Thoracic aorta (tissue), 2 donors: Measurements from ENCODE around the gene ARHGAP24. TPM values are rescaled to one million over a fixed set of nuclear protein-coding genes. Genes with fewer than 3 reads are reported as not detected.

Experiments used
- ATAC-seq: fragments of 150-250 bp; one replicate; pipeline ENCODE4 v1.8.0; 2017; ENCODE audit warnings: low read depth; ENCODE audit not compliant: insufficient number of reproducible peaks, low FRiP score
- DNase-seq: peaks from one replicate; pipeline ENCODE4 v3.0.0-alpha.2; 2020; ENCODE audit warnings: low spot score
- H3K27ac ChIP-seq, 2 donors: fragments of 200-600 bp; sonication (generic); 1 replicate in 1 of 2; 2 replicates in 1 of 2; pipeline ENCODE4 v1.5.1; 2016; ENCODE audit warnings: mild to moderate bottlenecking in 2 of 2, moderate library complexity in 2 of 2
- H3K27me3 ChIP-seq: fragments of 200-600 bp; sonication (generic); replicated peaks from 2 replicates; pipeline ENCODE4 v1.6.0; 2016; ENCODE audit warnings: mild to moderate bottlenecking; ENCODE audit not compliant: insufficient read depth
- H3K36me3 ChIP-seq: fragments of 200-600 bp; sonication (generic); one replicate; pipeline ENCODE4 v1.5.1; 2016
- H3K4me1 ChIP-seq, 2 donors: fragments of 200-600 bp; sonication (generic); 1 replicate in 1 of 2; 2 replicates in 1 of 2; pipeline versions ENCODE4 v1.5.1 to v1.6.0; 2016; ENCODE audit warnings: low read depth in 2 of 2, mild to moderate bottlenecking in 1 of 2; ENCODE audit not compliant: control insufficient read depth in 1 of 2
- H3K4me3 ChIP-seq: fragments of 200-600 bp; sonication (generic); 2 replicates; pipeline ENCODE4 v1.5.1; 2016; ENCODE audit warnings: mild to moderate bottlenecking
- H3K9me3 ChIP-seq: fragments of 200-600 bp; sonication (generic); 2 replicates; pipeline ENCODE4 v1.5.1; 2016
- total RNA-seq, 2 donors: library from RNA; depleted of rRNA; stranded (reverse); fragments of >200 nt; gene quantifications; one replicate each; pipeline versions ENCODE4 v1.1.0 to v1.2.3, GENCODE V29; 2016
- TF ChIP-seq, protein P1 (sequence below): fragments of 200-600 bp; sonication (generic); IDR thresholded peaks from one replicate; pipeline ENCODE4 v1.5.1; 2019; ENCODE audit warnings: antibody characterized with exemption

Gene ARHGAP24
- total RNA-seq, 2 donors from 2014 or later = 30.1 to 43.6 TPM

DNA sequence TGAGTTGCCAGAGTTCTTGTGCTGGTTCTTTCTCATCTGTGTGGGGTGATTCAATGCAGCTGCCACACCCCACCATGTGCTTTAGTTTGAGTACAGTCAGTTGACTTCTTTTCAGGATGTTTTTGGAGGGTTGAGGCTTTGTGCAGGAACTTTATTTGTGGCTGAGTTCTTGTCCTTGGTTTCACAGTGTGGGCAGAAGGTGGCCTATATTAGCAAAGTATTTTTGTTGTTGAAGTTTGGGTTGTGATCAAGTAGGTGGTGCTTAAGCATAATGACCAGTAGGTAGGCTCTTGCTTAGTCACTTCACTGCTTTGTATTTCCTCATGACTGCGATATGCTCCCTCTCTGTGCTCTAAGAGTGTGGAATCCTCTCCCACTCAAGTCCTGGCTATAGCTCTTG is 80.3 kb downstream of the ARHGAP24 start:
- TF ChIP-seq, protein P1, sequence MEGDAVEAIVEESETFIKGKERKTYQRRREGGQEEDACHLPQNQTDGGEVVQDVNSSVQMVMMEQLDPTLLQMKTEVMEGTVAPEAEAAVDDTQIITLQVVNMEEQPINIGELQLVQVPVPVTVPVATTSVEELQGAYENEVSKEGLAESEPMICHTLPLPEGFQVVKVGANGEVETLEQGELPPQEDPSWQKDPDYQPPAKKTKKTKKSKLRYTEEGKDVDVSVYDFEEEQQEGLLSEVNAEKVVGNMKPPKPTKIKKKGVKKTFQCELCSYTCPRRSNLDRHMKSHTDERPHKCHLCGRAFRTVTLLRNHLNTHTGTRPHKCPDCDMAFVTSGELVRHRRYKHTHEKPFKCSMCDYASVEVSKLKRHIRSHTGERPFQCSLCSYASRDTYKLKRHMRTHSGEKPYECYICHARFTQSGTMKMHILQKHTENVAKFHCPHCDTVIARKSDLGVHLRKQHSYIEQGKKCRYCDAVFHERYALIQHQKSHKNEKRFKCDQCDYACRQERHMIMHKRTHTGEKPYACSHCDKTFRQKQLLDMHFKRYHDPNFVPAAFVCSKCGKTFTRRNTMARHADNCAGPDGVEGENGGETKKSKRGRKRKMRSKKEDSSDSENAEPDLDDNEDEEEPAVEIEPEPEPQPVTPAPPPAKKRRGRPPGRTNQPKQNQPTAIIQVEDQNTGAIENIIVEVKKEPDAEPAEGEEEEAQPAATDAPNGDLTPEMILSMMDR = no peak
- ATAC-seq = no peak

GRCh38 chr4:85556283-85556682 is 81.3 kb downstream of the ARHGAP24 start:
- no peaks in the 10 kb centered on the region for H3K4me1 ChIP-seq
- DNase-seq (no peak), ATAC-seq (no peak)
- no peak overlapping the region for H3K27ac ChIP-seq
- no peak overlapping the region for H3K4me3 ChIP-seq
- no peaks in the 10 kb centered on the region for H3K9me3 ChIP-seq
- TF ChIP-seq, protein P1 = no peak
- H3K36me3 ChIP-seq = no peaks in the 10 kb centered on the region
- H3K27me3 ChIP-seq = no peaks in the 10 kb centered on the region

More for the DNA sequence above, 80.3 kb downstream of the ARHGAP24 start:
- H3K27me3 ChIP-seq = no peaks in the 10 kb centered on the region
- H3K27ac ChIP-seq = no peak overlapping the region
- no peak for DNase-seq
- H3K4me1 ChIP-seq = no peaks in the 10 kb centered on the region
- H3K4me3 ChIP-seq = no peak overlapping the region
- H3K9me3 ChIP-seq = no peaks in the 10 kb centered on the region
- H3K36me3 ChIP-seq = no peaks in the 10 kb centered on the region

GRCh38 chr4:85557016-85557901 is 82.3 kb downstream of the ARHGAP24 start:
- Histone ChIP-seq H3K9me3 (no peaks in the 10 kb centered on the region), H3K36me3 (no peaks in the 10 kb centered on the region), H3K27ac (no peak overlapping the region), H3K4me3 (no peak overlapping the region), H3K4me1 (no peaks in the 10 kb centered on the region), H3K27me3 (no peaks in the 10 kb centered on the region)
- no peak for ATAC-seq
- TF ChIP-seq, protein P1 = no peak
- no peak for DNase-seq

DNA sequence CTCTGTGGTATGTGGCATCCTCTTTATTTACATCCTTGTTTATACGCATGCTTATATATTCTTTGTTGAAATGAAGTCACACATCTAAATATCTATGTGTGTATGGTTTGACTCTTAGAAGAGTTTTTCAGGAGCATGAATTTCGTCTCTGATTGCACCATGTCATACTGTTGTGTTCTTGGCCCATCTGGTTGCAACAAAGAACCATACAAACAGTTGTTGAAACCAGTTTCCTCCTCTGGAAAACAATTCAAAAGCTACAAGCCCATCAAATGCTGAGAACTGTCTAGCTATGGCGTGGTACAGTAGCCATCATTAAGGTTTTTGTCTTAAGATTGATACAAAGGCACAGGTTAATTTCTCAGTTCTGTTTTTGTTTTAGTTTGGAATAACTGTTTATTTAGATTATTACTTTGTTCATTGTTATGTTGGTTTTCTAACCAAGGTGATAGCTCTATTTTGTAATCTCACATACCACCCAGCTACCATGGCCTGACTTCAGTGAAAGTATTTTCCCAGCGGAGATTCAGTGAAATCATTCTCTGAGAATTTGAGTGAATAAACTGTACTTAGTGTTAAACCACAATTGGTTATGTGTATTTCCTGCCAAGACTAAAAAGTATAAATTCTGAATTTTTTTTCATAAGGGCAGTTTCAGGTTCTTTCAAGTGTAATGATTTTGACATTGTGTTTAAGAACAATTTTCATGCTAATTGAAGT is 91.0 kb downstream of the ARHGAP24 start:
- DNase-seq (no peak), ATAC-seq (no peak)
- no peaks in the 10 kb centered on the region for H3K9me3 ChIP-seq
- no peaks in the 10 kb centered on the region for H3K36me3 ChIP-seq
- H3K4me1 ChIP-seq = no peaks in the 10 kb centered on the region
- H3K27ac ChIP-seq = no peak overlapping the region
- no peaks in the 10 kb centered on the region for H3K27me3 ChIP-seq
- H3K4me3 ChIP-seq = no peak overlapping the region
- TF ChIP-seq, protein P1 = no peak

DNA sequence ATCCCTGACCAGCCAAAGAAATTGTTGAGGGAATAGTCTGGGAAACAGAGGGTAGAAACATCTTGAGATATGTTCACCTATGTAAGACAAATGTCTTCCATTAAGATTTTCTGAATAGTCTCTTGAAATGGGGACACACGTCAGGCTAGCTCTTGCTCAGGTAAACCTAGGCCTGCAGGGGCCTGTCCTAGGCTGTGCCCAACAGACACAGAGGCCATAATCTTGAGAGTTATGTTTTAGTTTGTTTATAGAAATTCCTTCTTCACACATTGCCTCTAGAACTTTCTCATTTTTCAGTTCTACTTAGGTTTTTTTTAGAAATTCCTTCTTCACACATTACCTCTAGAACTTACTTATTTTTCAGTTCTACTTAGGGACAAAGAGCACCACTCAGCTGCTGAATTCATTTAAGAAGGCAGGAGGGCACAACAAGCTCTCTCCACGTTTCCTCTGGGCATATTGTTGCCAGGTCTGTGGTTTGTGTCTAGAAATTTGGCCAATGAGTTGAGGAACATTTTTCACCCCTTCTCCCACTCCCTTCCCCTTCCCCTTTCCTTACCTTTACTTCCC is 94.9 kb downstream of the ARHGAP24 start:
- H3K36me3 ChIP-seq = no peaks in the 10 kb centered on the region
- H3K9me3 ChIP-seq = no peaks in the 10 kb centered on the region
- H3K4me3 ChIP-seq = no peak overlapping the region
- no peaks in the 10 kb centered on the region for H3K4me1 ChIP-seq
- no peak for ATAC-seq
- DNase-seq = no peak
- H3K27ac ChIP-seq = no peak overlapping the region
- TF ChIP-seq, protein P1 = no peak
- H3K27me3 ChIP-seq = no peaks in the 10 kb centered on the region
